Neural cell (in vitro differentiated cells): ENCODE results near the gene SLC6A19. TPM values are rescaled to one million over a fixed set of nuclear protein-coding genes. Genes with fewer than 3 reads are reported as not detected.
"Not testable (repeated sequence)": the region's sequence is repeated elsewhere in the genome, so short reads cannot be mapped to it uniquely, and the experiment has no call there.

Source experiments
- H2AFZ ChIP-seq: fragments of 200-600, 300-800 bp; sonication (generic), shearing (Covaris generic); 2 replicates; pipeline ENCODE4 v1.6.0; 2014; ENCODE audit warnings: low read depth, mild to moderate bottlenecking, antibody characterized with exemption, low read length, moderate library complexity
- H3F3A ChIP-seq: fragments of 200-600 bp; shearing (Covaris generic); 2 replicates; pipeline ENCODE4 v1.6.1; 2016; ENCODE audit warnings: mild to moderate bottlenecking, moderate library complexity, mixed read lengths, antibody characterized with exemption, low read length; ENCODE audit not compliant: insufficient read depth, poor library complexity, severe bottlenecking
- H3K27ac ChIP-seq: fragments of 200-600, 300-800 bp; sonication (generic), shearing (Covaris generic); 2 replicates; pipeline ENCODE4 v1.5.1; 2014; ENCODE audit warnings: mild to moderate bottlenecking, low read length, moderate library complexity
- H3K27me3 ChIP-seq: fragments of 300-800, 200-600 bp; sonication (generic), shearing (Covaris generic); 2 replicates; pipeline ENCODE4 v1.6.0; 2014; ENCODE audit warnings: mild to moderate bottlenecking, low read depth, low read length, moderate library complexity; ENCODE audit not compliant: insufficient read depth
- H3K36me3 ChIP-seq: fragments of 300-800, 200-600 bp; sonication (generic), shearing (Covaris generic); 2 replicates; pipeline ENCODE4 v1.5.1; 2014; ENCODE audit warnings: mild to moderate bottlenecking, antibody characterized with exemption, low read length, moderate library complexity; ENCODE audit not compliant: insufficient read depth
- H3K4me2 ChIP-seq: fragments of 300-800, 200-600 bp; sonication (generic), shearing (Covaris generic); 2 replicates; pipeline ENCODE4 v1.6.0; 2014; ENCODE audit warnings: mild to moderate bottlenecking, low read length
- H3K4me3 ChIP-seq: fragments of 300-800, 200-600 bp; sonication (generic), shearing (Covaris generic); 2 replicates; pipeline ENCODE4 v1.5.1; 2014; ENCODE audit warnings: mild to moderate bottlenecking, low read length, moderate library complexity
- H3K79me2 ChIP-seq: fragments of 200-600 bp; shearing (Covaris generic); replicated peaks from 2 replicates; pipeline ENCODE4 v1.6.0; 2014; ENCODE audit warnings: mild to moderate bottlenecking, low read length, moderate library complexity; ENCODE audit not compliant: insufficient read depth
- H3K9ac ChIP-seq: fragments of 300-800, 200-600 bp; sonication (generic), shearing (Covaris generic); 2 replicates; pipeline ENCODE4 v1.6.1; 2016; ENCODE audit warnings: mild to moderate bottlenecking, low read length, mixed read lengths
- H3K9me2 ChIP-seq: fragments of 200-600 bp; shearing (Covaris generic); 2 replicates; pipeline ENCODE4 v1.6.1; 2016; ENCODE audit warnings: mild to moderate bottlenecking, low read length, mixed read lengths; ENCODE audit not compliant: insufficient read depth
- H3K9me3 ChIP-seq: fragments of 200-600, 300-800 bp; sonication (generic), shearing (Covaris generic); 2 replicates; pipeline ENCODE4 v1.6.1; 2016; ENCODE audit warnings: mild to moderate bottlenecking, mixed run types, low read length, moderate library complexity, mixed read lengths
- H4K20me1 ChIP-seq: fragments of 200-600 bp; shearing (Covaris generic); 2 replicates; pipeline ENCODE4 v1.6.1; 2016; ENCODE audit warnings: mild to moderate bottlenecking, mixed run types; ENCODE audit not compliant: insufficient read depth
- CTCF ChIP-seq: fragments of 450-650 bp; IDR thresholded peaks from 2 replicates; pipeline ENCODE4 v1.5.1; 2014; ENCODE audit warnings: antibody characterized with exemption, mild to moderate bottlenecking, moderate library complexity; ENCODE audit not compliant: poor library complexity, severe bottlenecking
- EP300 ChIP-seq: fragments of 450-650 bp; conservative IDR thresholded peaks from 2 replicates; pipeline ENCODE4 v1.6.1; 2014; ENCODE audit warnings: antibody characterized with exemption, mild to moderate bottlenecking, moderate library complexity; ENCODE audit not compliant: poor library complexity, severe bottlenecking
- EZH2 ChIP-seq: fragments of 200-600, 300-800 bp; shearing (Covaris generic), sonication (generic); IDR thresholded peaks from 2 replicates; pipeline ENCODE4 v1.6.1; 2014; ENCODE audit warnings: antibody characterized with exemption, low read length, borderline replicate concordance, mild to moderate bottlenecking; ENCODE audit not compliant: insufficient read depth, poor library complexity, severe bottlenecking
- MXI1 ChIP-seq: fragments of 450-650 bp; conservative IDR thresholded peaks from 2 replicates; pipeline ENCODE4 v1.6.1; 2014; ENCODE audit warnings: antibody characterized with exemption, mild to moderate bottlenecking; ENCODE audit not compliant: poor library complexity, severe bottlenecking
- POLR2AphosphoS5 ChIP-seq: IDR thresholded peaks from 2 replicates; pipeline ENCODE4 v1.6.1; 2012
- RAD21 ChIP-seq: fragments of 450-650 bp; conservative IDR thresholded peaks from 2 replicates; pipeline ENCODE4 v1.6.1; 2014; ENCODE audit warnings: antibody characterized with exemption, mild to moderate bottlenecking, moderate library complexity
- SMC3 ChIP-seq: fragments of 450-650 bp; conservative IDR thresholded peaks from 2 replicates; pipeline ENCODE4 v1.6.1; 2014; ENCODE audit warnings: antibody characterized with exemption, mild to moderate bottlenecking, moderate library complexity; ENCODE audit not compliant: poor library complexity
- TAF1 ChIP-seq: IDR thresholded peaks from 2 replicates; pipeline ENCODE4 v1.6.1; 2012; ENCODE audit warnings: low read depth
- polyA plus RNA-seq: library from polyadenylated mRNA; depleted of rRNA; stranded (reverse); fragments of >200 nt; gene quantifications from 2 replicates; pipeline ENCODE4 v1.2.3, GENCODE V29; 2014
- TF ChIP-seq, protein P1 (sequence below): IDR thresholded peaks from 2 replicates; pipeline ENCODE4 v1.6.1; 2012; ENCODE audit warnings: borderline replicate concordance

SLC6A19 gene
- polyA plus RNA-seq, 1 donor from 2014 or later: not detected

- Histone ChIP-seq H3K36me3 (no peaks in the 10 kb centered on the region), H3K9me2 (no peaks in the 10 kb centered on the region), H3K4me3 (no peak overlapping the region), H3F3A (no peaks in the 10 kb centered on the region), H3K79me2 (no peaks in the 10 kb centered on the region), H3K9me3 (peaks cover 8% of the 10 kb centered on the region), H3K4me2 (no peak overlapping the region), H4K20me1 (no peaks in the 10 kb centered on the region), H3K27ac (no peak overlapping the region), H3K27me3 (no peaks in the 10 kb centered on the region), H2AFZ (no peak overlapping the region), H3K9ac (no peak overlapping the region)
- TF ChIP-seq MXI1: no peak
- no peak for TF ChIP-seq EZH2
- TF ChIP-seq TAF1: no peak
- no peak for TF ChIP-seq POLR2AphosphoS5
- TF ChIP-seq SMC3: no peak
- TF ChIP-seq EP300: no peak
- TF ChIP-seq CTCF: no peak
- TF ChIP-seq RAD21: no peak
- TF ChIP-seq, protein P1, sequence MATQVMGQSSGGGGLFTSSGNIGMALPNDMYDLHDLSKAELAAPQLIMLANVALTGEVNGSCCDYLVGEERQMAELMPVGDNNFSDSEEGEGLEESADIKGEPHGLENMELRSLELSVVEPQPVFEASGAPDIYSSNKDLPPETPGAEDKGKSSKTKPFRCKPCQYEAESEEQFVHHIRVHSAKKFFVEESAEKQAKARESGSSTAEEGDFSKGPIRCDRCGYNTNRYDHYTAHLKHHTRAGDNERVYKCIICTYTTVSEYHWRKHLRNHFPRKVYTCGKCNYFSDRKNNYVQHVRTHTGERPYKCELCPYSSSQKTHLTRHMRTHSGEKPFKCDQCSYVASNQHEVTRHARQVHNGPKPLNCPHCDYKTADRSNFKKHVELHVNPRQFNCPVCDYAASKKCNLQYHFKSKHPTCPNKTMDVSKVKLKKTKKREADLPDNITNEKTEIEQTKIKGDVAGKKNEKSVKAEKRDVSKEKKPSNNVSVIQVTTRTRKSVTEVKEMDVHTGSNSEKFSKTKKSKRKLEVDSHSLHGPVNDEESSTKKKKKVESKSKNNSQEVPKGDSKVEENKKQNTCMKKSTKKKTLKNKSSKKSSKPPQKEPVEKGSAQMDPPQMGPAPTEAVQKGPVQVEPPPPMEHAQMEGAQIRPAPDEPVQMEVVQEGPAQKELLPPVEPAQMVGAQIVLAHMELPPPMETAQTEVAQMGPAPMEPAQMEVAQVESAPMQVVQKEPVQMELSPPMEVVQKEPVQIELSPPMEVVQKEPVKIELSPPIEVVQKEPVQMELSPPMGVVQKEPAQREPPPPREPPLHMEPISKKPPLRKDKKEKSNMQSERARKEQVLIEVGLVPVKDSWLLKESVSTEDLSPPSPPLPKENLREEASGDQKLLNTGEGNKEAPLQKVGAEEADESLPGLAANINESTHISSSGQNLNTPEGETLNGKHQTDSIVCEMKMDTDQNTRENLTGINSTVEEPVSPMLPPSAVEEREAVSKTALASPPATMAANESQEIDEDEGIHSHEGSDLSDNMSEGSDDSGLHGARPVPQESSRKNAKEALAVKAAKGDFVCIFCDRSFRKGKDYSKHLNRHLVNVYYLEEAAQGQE: no peak
These were observed 65.4 kb downstream of the SLC6A19 start for GRCh38 chr5:1266791-1267190.

GRCh38 chr5:1267464-1267863 is 66.1 kb downstream of the SLC6A19 start:
- H3K4me2 ChIP-seq, H3K36me3 ChIP-seq, H3K27me3 ChIP-seq, H3K9me3 ChIP-seq, H2AFZ ChIP-seq, H3K4me3 ChIP-seq, H3F3A ChIP-seq, H3K79me2 ChIP-seq, H4K20me1 ChIP-seq, H3K9ac ChIP-seq, H3K27ac ChIP-seq, H3K9me2 ChIP-seq: not testable (repeated sequence)

DNA sequence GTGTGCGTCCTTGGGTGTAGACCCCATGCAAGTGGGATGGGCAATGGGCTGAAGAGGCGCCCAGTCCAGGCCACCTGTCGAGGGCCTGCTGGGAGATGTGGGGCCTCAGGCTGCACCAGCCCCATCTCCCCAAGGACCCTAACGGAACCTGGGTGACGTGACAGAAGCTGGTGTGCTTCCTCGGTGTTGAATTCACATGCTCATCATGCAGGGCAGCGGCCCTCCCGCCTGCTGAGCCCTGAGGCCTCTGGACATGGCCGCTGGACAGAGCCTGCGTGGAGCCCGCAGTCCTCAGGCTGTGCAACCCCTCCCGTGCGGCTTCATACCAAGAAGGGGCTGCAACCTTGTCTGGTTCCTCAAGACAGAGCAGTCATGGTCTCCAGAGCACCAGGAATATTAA is 66.7 kb downstream of the SLC6A19 start:
- Histone ChIP-seq H3K27ac (no peak overlapping the region), H2AFZ (no peak overlapping the region), H3K27me3 (no peaks in the 10 kb centered on the region), H3K79me2 (no peaks in the 10 kb centered on the region), H3F3A (no peaks in the 10 kb centered on the region), H3K4me3 (no peak overlapping the region), H4K20me1 (no peaks in the 10 kb centered on the region), H3K4me2 (no peak overlapping the region), H3K9ac (no peak overlapping the region), H3K36me3 (no peaks in the 10 kb centered on the region), H3K9me3 (peaks cover under 1% of the 10 kb centered on the region), H3K9me2 (no peaks in the 10 kb centered on the region)
- TF ChIP-seq, protein P1: no peak
- TF ChIP-seq TAF1 (no peak), MXI1 (no peak), RAD21 (no peak), EP300 (no peak), POLR2AphosphoS5 (no peak), CTCF (no peak), SMC3 (no peak), EZH2 (no peak)
